Measurements from ENCODE around the gene RRM2. TPM values are rescaled to one million over a fixed set of nuclear protein-coding genes. Genes with fewer than 3 reads are reported as not detected.
"Not testable (repeated sequence)": the region's sequence is repeated elsewhere in the genome, so short reads cannot be mapped to it uniquely, and the experiment has no call there.

Gene RRM2
- polyA plus RNA-seq, 3 donors, result 44.8 to 65.9 (median 64.7) TPM

- DNase-seq (ENCODE audit: extremely low read depth in 1 of 11, low read depth in 9 of 11, low spot score in 4 of 11), result no peak
Observed at GRCh38 chr2:10142640-10142965, 20.1 kb downstream of the RRM2 start.

GRCh38 chr2:10144771-10145518 lies 22.4 kb downstream of the RRM2 start:
- DNase-seq (ENCODE audit: extremely low read depth in 1 of 11, low read depth in 9 of 11, low spot score in 4 of 11), result no peak

- no peak for DNase-seq (ENCODE audit: extremely low read depth in 1 of 11, low read depth in 9 of 11, low spot score in 4 of 11)
Observed at GRCh38 chr2:10145519-10146357, 23.2 kb downstream of the RRM2 start.

GRCh38 chr2:10146366-10147005 lies 23.9 kb downstream of the RRM2 start:
- no peak for DNase-seq (ENCODE audit: extremely low read depth in 1 of 11, low read depth in 9 of 11, low spot score in 4 of 11)

GRCh38 chr2:10147050-10147660 lies 24.6 kb downstream of the RRM2 start:
- not testable (repeated sequence) for DNase-seq (ENCODE audit: extremely low read depth in 1 of 11, low read depth in 9 of 11, low spot score in 4 of 11)

GRCh38 chr2:10148268-10148667 lies 25.7 kb downstream of the RRM2 start:
- DNase-seq (ENCODE audit: extremely low read depth in 1 of 11, low read depth in 9 of 11, low spot score in 4 of 11), result no peak

GRCh38 chr2:10149635-10150034 lies 27.1 kb downstream of the RRM2 start:
- DNase-seq (ENCODE audit: extremely low read depth in 1 of 11, low read depth in 9 of 11, low spot score in 4 of 11), result no peak

- no peak for DNase-seq (ENCODE audit: extremely low read depth in 1 of 11, low read depth in 9 of 11, low spot score in 4 of 11)
Observed at GRCh38 chr2:10150436-10150835, 27.9 kb downstream of the RRM2 start.

GRCh38 chr2:10151462-10151861 lies 28.9 kb downstream of the RRM2 start:
- DNase-seq (ENCODE audit: extremely low read depth in 1 of 11, low read depth in 9 of 11, low spot score in 4 of 11), result no peak

GRCh38 chr2:10157293-10157692 lies 34.8 kb downstream of the RRM2 start:
- no peak for DNase-seq (ENCODE audit: extremely low read depth in 1 of 11, low read depth in 9 of 11, low spot score in 4 of 11)

- DNase-seq (ENCODE audit: extremely low read depth in 1 of 11, low read depth in 9 of 11, low spot score in 4 of 11), result no peak
Observed at GRCh38 chr2:10158681-10159080, 36.1 kb downstream of the RRM2 start.

- no peak for DNase-seq (ENCODE audit: extremely low read depth in 1 of 11, low read depth in 9 of 11, low spot score in 4 of 11)
Observed at GRCh38 chr2:10159086-10159485, 36.5 kb downstream of the RRM2 start.

GRCh38 chr2:10159581-10160131 lies 37.1 kb downstream of the RRM2 start:
- DNase-seq (ENCODE audit: extremely low read depth in 1 of 11, low read depth in 9 of 11, low spot score in 4 of 11), result no peak

- DNase-seq (ENCODE audit: extremely low read depth in 1 of 11, low read depth in 9 of 11, low spot score in 4 of 11), result no peak
Observed at GRCh38 chr2:10160203-10160955, 37.8 kb downstream of the RRM2 start.

- no peak for DNase-seq (ENCODE audit: extremely low read depth in 1 of 11, low read depth in 9 of 11, low spot score in 4 of 11)
Observed at GRCh38 chr2:10161206-10161931, 38.8 kb downstream of the RRM2 start.

- no peak for DNase-seq (ENCODE audit: extremely low read depth in 1 of 11, low read depth in 9 of 11, low spot score in 4 of 11)
Observed at GRCh38 chr2:10161961-10162441, 39.5 kb downstream of the RRM2 start.

- DNase-seq (ENCODE audit: extremely low read depth in 1 of 11, low read depth in 9 of 11, low spot score in 4 of 11), result no peak
Observed at GRCh38 chr2:10162586-10163497, 40.3 kb downstream of the RRM2 start.
